A549 (cell line): ENCODE data around the gene KRT5. TPM values are rescaled to one million over a fixed set of nuclear protein-coding genes. Genes with fewer than 3 reads are reported as not detected.
A peak's percentile ranks its signal among the peaks of the same experiment; 100 is the strongest.

Experiments used
- ATAC-seq, 2 experiments: fragments of 200-7000 bp in 1 of 2; fragments of >200 bp in 1 of 2; cut with Nextera tagmentation in 1 of 2; cut with Tn5 transposase in 1 of 2; 3 replicates each; pipeline versions ENCODE4 v1.8.0 to v1.9.1; 2018 to 2020; ENCODE audit warnings: mild to moderate bottlenecking in 1 of 2, moderate library complexity in 1 of 2
- CTCF ChIA-PET: fragments of 300-600 bp; sonication (Branson Sonifier 250); formaldehyde crosslinking; extraction: SDS; loops from one replicate; lab custom pipeline; 2021; ENCODE audit warnings: antibody characterized with exemption, inconsistent platforms; lab: Yijun Ruan, JAX
- POLR2A ChIA-PET: fragments of 350-600 bp; formaldehyde crosslinking; extraction: SDS; loops from one replicate; lab custom pipeline; 2021; ENCODE audit warnings: antibody characterized with exemption, inconsistent platforms; lab: Yijun Ruan, JAX
- DNase-seq, 2 experiments: peaks; one replicate each; pipeline versions ENCODE4 v3.0.0 to v3.0.0-alpha.2; 2011 to 2016; ENCODE audit warnings: low read depth in 1 of 2, low spot score in 1 of 2
- FAIRE-seq: peaks from 2 replicates; lab custom pipeline; 2011; peaks lifted over from hg19 to GRCh38; lab: Jason Lieb, UNC
- H3K27ac ChIP-seq, 2 experiments: fragments of >200 bp; sonication (Bioruptor Twin); formaldehyde crosslinking; 3 replicates each; pipeline ENCODE4 v1.5.1; 2016 to 2017
- H3K4me1 ChIP-seq: fragments of >200 bp; sonication (Bioruptor Twin); formaldehyde crosslinking; 3 replicates; pipeline ENCODE4 v1.6.1; 2016
- H3K4me2 ChIP-seq: fragments of >200 bp; sonication (Bioruptor Twin); formaldehyde crosslinking; 3 replicates; pipeline ENCODE4 v1.6.1; 2016
- H3K4me3 ChIP-seq: fragments of >200 bp; sonication (Bioruptor Twin); formaldehyde crosslinking; 3 replicates; pipeline ENCODE4 v1.5.1; 2016
- H3K9me3 ChIP-seq: fragments of >200 bp; sonication (Bioruptor Twin); formaldehyde crosslinking; 3 replicates; pipeline ENCODE4 v1.6.1; 2016
- CBX8 ChIP-seq: fragments of 200-600 bp; sonication (generic); IDR thresholded peaks from 2 replicates; pipeline ENCODE4 v1.6.1; 2016
- CHD4 ChIP-seq: fragments of 200-600 bp; sonication (generic); IDR thresholded peaks from 2 replicates; pipeline ENCODE4 v1.6.1; 2016; ENCODE audit warnings: antibody characterized with exemption, mild to moderate bottlenecking, borderline replicate concordance
- EHMT2 ChIP-seq: fragments of 200-600 bp; sonication (generic); IDR thresholded peaks from 2 replicates; pipeline ENCODE4 v1.6.1; 2016; ENCODE audit warnings: antibody characterized with exemption, low read depth, mild to moderate bottlenecking, moderate library complexity
- EP300 ChIP-seq, 2 experiments: fragments of >200 bp; sonication (Bioruptor Twin); formaldehyde crosslinking; IDR thresholded peaks; 2 replicates in 1 of 2; 3 replicates in 1 of 2; pipeline ENCODE4 v1.6.1; 2016 to 2017
- FOXS1 ChIP-seq: fragments of 250-450 bp; sonication (Bioruptor Pico); IDR thresholded peaks from 2 replicates; pipeline ENCODE4 v1.5.0; 2020; ENCODE audit warnings: mild to moderate bottlenecking, moderate library complexity
- HDAC2 ChIP-seq: fragments of 200-600 bp; sonication (generic); IDR thresholded peaks from 2 replicates; pipeline ENCODE4 v1.6.1; 2016
- HEYL ChIP-seq: fragments of 250-450 bp; sonication (Bioruptor Pico); IDR thresholded peaks from 2 replicates; pipeline ENCODE4 v1.8.0; 2021; ENCODE audit warnings: mild to moderate bottlenecking, moderate library complexity
- JUNB ChIP-seq: fragments of >200 bp; sonication (Bioruptor Twin); formaldehyde crosslinking; IDR thresholded peaks from 2 replicates; pipeline ENCODE4 v1.6.1; 2016
- MYC ChIP-seq: IDR thresholded peaks from 2 replicates; pipeline ENCODE4 v1.6.1; 2012; ENCODE audit warnings: mild to moderate bottlenecking, inconsistent platforms, low read length, improper control_type of control experiment, borderline replicate concordance
- NPAS2 ChIP-seq: fragments of 250-450 bp; sonication (Bioruptor Pico); IDR thresholded peaks from 2 replicates; pipeline ENCODE4 v1.8.0; 2022; ENCODE audit warnings: mild to moderate bottlenecking, moderate library complexity, borderline replicate concordance
- NR3C1 ChIP-seq: fragments of >200 bp; sonication (Bioruptor Twin); formaldehyde crosslinking; IDR thresholded peaks from 3 replicates; pipeline ENCODE4 v1.6.1; 2017
- POLR2A ChIP-seq: IDR thresholded peaks from 2 replicates; pipeline ENCODE4 v1.6.1; 2012; ENCODE audit warnings: mild to moderate bottlenecking, low read length
- POLR2AphosphoS2 ChIP-seq: conservative IDR thresholded peaks from 2 replicates; pipeline ENCODE4 v1.6.1; 2012; ENCODE audit warnings: low read length, improper control_type of control experiment, inconsistent platforms
- RARB ChIP-seq: fragments of 250-450 bp; sonication (Bioruptor Pico); IDR thresholded peaks from 2 replicates; pipeline ENCODE4 v1.8.0; 2021; ENCODE audit warnings: mild to moderate bottlenecking, moderate library complexity
- RNF2 ChIP-seq: fragments of 200-600 bp; sonication (generic); IDR thresholded peaks from 2 replicates; pipeline ENCODE4 v1.6.1; 2016; ENCODE audit warnings: low read depth, mild to moderate bottlenecking, antibody characterized with exemption, moderate library complexity, borderline replicate concordance
- ZFP36 ChIP-seq: fragments of 450-650 bp; IDR thresholded peaks from 2 replicates; pipeline ENCODE4 v1.6.1; 2014; ENCODE audit warnings: borderline replicate concordance; ENCODE audit not compliant: partially characterized antibody
- ZSCAN20 ChIP-seq: fragments of 250-450 bp; sonication (Bioruptor Pico); IDR thresholded peaks from 2 replicates; pipeline ENCODE4 v1.8.0; 2022; ENCODE audit warnings: mild to moderate bottlenecking, moderate library complexity
- WGBS: methylation state at CpG from one replicate; pipeline ENCODE4 v1.1.6; 2017; ENCODE audit errors: missing lambda C conversion rate; 5-methylcytosine and 5-hydroxymethylcytosine counted together
- polyA plus RNA-seq, 4 experiments: library from polyadenylated mRNA; depleted of rRNA in 3 of 4; stranded (reverse); fragments of >200 nt; fragmentation: RNase III in 1 of 4; extraction: RNeasy Plus Mini Kit Qiagen cat#74134 plus additional on column Dnase treatment in 1 of 4; gene quantifications; 2 replicates in 3 of 4; 3 replicates in 1 of 4; pipeline ENCODE4 v1.2.3, GENCODE V29; 2011 to 2017
- TF ChIP-seq, protein P1 (sequence below): fragments of 450-650 bp; IDR thresholded peaks from 2 replicates; pipeline ENCODE4 v1.6.1; 2014; ENCODE audit warnings: antibody characterized with exemption
- TF ChIP-seq, protein P2 (sequence below): fragments of 150-350 bp; IDR thresholded peaks from 2 replicates; pipeline ENCODE4 v1.6.1; 2014; ENCODE audit warnings: low read depth, mild to moderate bottlenecking, low read length

KRT5 gene
- polyA plus RNA-seq, 2 of the 4 experiments (the other 2 are of a cell fraction), result 0.06 to 0.25 TPM

DNA sequence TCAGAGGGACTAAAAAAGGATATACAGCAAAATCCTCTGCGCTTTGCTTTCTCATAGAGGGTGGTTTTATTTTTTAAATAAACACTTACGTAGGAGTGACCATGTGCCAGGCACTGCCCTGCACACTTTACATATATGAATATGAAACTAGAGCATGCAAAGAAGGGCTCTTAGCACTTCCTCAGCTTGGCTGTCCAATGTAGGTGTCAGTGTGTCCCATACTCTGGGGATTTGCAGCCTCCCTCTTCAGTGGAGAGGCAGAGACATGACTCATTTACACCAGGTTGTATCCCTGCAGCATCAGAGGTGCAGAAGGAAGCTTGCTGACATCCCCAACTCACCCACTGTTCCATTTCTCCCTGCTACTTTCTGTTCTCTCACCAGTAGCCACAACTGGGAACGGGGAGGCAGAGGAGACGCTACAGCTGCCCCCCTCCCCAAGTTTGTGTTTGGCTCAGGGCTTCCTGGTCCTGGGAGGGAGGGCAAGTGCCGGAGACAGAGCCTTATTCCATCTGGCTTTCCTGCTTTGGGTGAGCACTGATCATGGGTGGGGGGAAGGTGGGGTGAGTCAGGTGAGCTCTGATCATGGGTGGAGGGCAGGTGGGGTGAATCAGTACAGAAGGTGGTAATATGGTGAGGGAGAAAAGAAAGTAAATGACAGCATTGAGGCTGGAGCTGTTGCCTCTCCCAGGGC is 4.9 kb upstream of the KRT5 start (continued):
- TF ChIP-seq, protein P1, sequence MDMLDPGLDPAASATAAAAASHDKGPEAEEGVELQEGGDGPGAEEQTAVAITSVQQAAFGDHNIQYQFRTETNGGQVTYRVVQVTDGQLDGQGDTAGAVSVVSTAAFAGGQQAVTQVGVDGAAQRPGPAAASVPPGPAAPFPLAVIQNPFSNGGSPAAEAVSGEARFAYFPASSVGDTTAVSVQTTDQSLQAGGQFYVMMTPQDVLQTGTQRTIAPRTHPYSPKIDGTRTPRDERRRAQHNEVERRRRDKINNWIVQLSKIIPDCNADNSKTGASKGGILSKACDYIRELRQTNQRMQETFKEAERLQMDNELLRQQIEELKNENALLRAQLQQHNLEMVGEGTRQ, result no peak

DNA sequence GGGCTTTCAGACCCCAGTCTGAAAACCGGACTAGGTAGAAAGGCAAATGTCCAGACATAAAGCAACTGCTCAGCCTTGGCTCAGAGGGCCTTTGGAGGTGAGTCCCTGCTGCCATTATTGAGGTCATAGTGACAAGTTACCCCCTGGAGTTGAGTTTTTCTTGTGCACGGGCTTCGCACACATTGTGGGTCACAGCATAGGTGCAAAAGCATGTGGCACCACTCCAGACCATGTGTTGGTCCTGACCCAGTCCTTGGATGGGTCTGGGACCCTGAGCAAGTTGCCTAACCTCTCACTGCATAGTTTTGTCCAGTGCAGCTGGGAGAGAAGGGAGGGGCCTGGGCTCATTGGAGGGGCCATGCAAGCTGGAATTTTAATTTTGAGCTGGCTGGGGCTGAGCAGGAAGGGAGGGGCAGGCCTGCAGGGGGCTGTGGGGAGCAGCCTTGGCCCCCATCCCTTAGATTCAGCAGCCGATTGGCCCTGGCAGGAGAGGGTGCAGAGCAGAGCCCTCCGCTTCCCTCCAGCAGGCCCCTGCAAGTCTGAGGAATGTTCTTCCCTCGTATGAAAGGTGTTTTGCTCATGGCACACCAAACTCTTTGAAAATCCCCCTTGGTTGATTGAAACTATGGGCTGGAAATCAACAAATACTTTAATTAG is 4.2 kb upstream of the KRT5 start:
- WGBS, result 75% methylated on average over 5 of the region's 6 CpGs
- H3K9me3 ChIP-seq, result no peaks in the 10 kb centered on the region
- no peak for DNase-seq
- TF ChIP-seq RARB (CRISPR knock-in tag) (no peak), NR3C1 (no peak), ZFP36 (no peak), EHMT2 (no peak)
- TF ChIP-seq, protein P2, sequence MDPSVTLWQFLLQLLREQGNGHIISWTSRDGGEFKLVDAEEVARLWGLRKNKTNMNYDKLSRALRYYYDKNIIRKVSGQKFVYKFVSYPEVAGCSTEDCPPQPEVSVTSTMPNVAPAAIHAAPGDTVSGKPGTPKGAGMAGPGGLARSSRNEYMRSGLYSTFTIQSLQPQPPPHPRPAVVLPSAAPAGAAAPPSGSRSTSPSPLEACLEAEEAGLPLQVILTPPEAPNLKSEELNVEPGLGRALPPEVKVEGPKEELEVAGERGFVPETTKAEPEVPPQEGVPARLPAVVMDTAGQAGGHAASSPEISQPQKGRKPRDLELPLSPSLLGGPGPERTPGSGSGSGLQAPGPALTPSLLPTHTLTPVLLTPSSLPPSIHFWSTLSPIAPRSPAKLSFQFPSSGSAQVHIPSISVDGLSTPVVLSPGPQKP, result no peak
- no peak overlapping the region for H3K4me2 ChIP-seq
- ChIA-PET CTCF (interaction anchor here (0.6 to 1.9 kb wide), 3 partner anchors 9 to 447 kb away, joined by 3 to 6 read pairs (median 3); no protein-coding TSS in a partner anchor), POLR2A (no interaction called here)
- no peak overlapping the region for H3K27ac ChIP-seq
- no peak overlapping the region for H3K4me3 ChIP-seq
- no peak for FAIRE-seq
- no peak for ATAC-seq
- H3K4me1 ChIP-seq, result peaks cover 22% of the 10 kb centered on the region

- POLR2A ChIA-PET, result no interaction called here
- H3K4me2 ChIP-seq, result no peak overlapping the region
- H3K9me3 ChIP-seq, result no peaks in the 10 kb centered on the region
- H3K27ac ChIP-seq, result no peak overlapping the region
- CTCF ChIA-PET, result interaction anchor here (0.9 to 1.9 kb wide), 2 partner anchors 10 to 14 kb away, joined by 3 to 6 read pairs; no protein-coding TSS in a partner anchor
- FAIRE-seq (no peak), DNase-seq (no peak), ATAC-seq (no peak)
- H3K4me3 ChIP-seq, result no peak overlapping the region
- TF ChIP-seq RARB (CRISPR knock-in tag) (no peak), HEYL (CRISPR knock-in tag) (no peak), CBX8 (no peak), CHD4 (no peak), HDAC2 (no peak), NPAS2 (CRISPR knock-in tag) (no peak)
- WGBS, result 91% methylated on average over 4 of the region's 4 CpGs
- H3K4me1 ChIP-seq, result peaks cover 22% of the 10 kb centered on the region
Observed at GRCh38 chr12:52523824-52524223, 3.6 kb upstream of the KRT5 start.

DNA sequence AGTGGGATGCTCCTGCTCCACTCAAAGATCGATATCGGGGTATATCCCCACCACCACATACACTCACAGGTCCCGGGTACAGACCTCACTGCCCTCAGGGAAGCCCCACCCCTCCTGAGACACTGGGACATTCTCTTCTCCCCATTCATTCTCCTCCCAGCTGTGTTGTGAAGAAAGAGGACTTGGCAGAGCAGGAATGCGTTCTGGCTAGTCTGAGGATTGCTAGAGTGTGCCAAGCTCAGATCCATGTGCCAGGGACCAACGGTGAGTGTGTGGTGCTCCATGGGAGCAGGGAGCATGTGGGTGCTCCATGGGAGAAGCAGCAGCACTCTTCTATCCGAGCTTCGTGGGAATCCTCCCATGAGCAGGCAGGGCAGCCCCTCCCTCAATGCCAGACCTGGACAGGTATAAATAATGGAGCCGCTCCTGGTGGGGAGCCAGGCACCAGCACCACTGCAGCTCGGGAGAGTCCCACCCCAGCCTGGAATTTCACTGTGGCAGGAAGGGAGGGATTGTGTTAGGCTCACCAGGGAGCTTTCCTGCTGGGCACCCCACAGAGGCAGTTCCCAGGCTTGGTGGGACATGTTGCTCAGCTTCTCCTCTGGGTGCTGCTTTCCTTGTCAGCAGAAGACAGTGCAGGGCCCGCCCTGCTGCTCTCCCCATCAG is 2.3 kb upstream of the KRT5 start:
- H3K4me2 ChIP-seq, result no peak overlapping the region; the same call in 2 of the 3 replicates
- H3K4me3 ChIP-seq, result no peak overlapping the region
- H3K4me1 ChIP-seq, result peaks cover 22% of the 10 kb centered on the region
- WGBS, result 57% methylated on average over 10 of the region's 10 CpGs
- ATAC-seq (peak in 1 of 2 experiments; percentile 22; a peak in 3 of 6 replicates), DNase-seq (no peak), FAIRE-seq (no peak)
- H3K27ac ChIP-seq, result peak overlapping the region; percentile 4 to 14; a peak in 2 of 6 replicates
- ChIA-PET CTCF (interaction anchor here (0.8 to 1.9 kb wide), 6 partner anchors 10 to 150 kb away, joined by 3 to 6 read pairs (median 3); no protein-coding TSS in a partner anchor), POLR2A (no interaction called here)
- no peaks in the 10 kb centered on the region for H3K9me3 ChIP-seq
- TF ChIP-seq JUNB (no peak), HEYL (CRISPR knock-in tag) (no peak), ZSCAN20 (no peak), RNF2 (no peak), MYC (no peak), EP300 (IDR thresholded peaks at IDR 0.05) (no peak), POLR2A (no peak), FOXS1 (no peak), POLR2AphosphoS2 (no peak), CHD4 (no peak)
- TF ChIP-seq, protein P2, result no peak
